ENCODE data around the gene CCDC12.

Gene CCDC12

GRCh38 chr3:46899151-46900006 is 77.2 kb downstream of the CCDC12 start:
- TF ChIP-seq CTCF (IDR thresholded peaks at IDR 0.05) (no peak), ZFX (IDR thresholded peaks at IDR 0.05; ENCODE audit: borderline replicate concordance) (no peak)
- H3K27ac ChIP-seq, result no peak overlapping the region

- TF ChIP-seq CTCF (IDR thresholded peaks at IDR 0.05), result no peak
- no peak for TF ChIP-seq ZFX (IDR thresholded peaks at IDR 0.05; ENCODE audit: borderline replicate concordance)
- no peak overlapping the region for H3K27ac ChIP-seq
Measured at GRCh38 chr3:46898321-46899150, 78.0 kb downstream of the CCDC12 start.

GRCh38 chr3:46897829-46898320 is 78.7 kb downstream of the CCDC12 start:
- H3K27ac ChIP-seq, result no peak overlapping the region
- TF ChIP-seq ZFX (IDR thresholded peaks at IDR 0.05; ENCODE audit: borderline replicate concordance) (no peak), CTCF (IDR thresholded peaks at IDR 0.05) (0 out of 2 replicates have a peak, but pooled peaks have one; percentile 6)

- TF ChIP-seq CTCF (IDR thresholded peaks at IDR 0.05), result no peak
- TF ChIP-seq ZFX (IDR thresholded peaks at IDR 0.05; ENCODE audit: borderline replicate concordance), result no peak
- no peak overlapping the region for H3K27ac ChIP-seq
Measured at GRCh38 chr3:46897031-46897430, 79.5 kb downstream of the CCDC12 start.

- TF ChIP-seq CTCF (IDR thresholded peaks at IDR 0.05), result no peak
- TF ChIP-seq ZFX (IDR thresholded peaks at IDR 0.05; ENCODE audit: borderline replicate concordance), result no peak
- H3K27ac ChIP-seq, result no peak overlapping the region
Measured at GRCh38 chr3:46896386-46896785, 80.2 kb downstream of the CCDC12 start.

GRCh38 chr3:46895761-46896160 is 80.8 kb downstream of the CCDC12 start:
- TF ChIP-seq CTCF (IDR thresholded peaks at IDR 0.05) (no peak), ZFX (IDR thresholded peaks at IDR 0.05; ENCODE audit: borderline replicate concordance) (no peak)
- no peak overlapping the region for H3K27ac ChIP-seq
